ENCODE measurements around the gene ST3GAL5.

The ST3GAL5 gene

DNA sequence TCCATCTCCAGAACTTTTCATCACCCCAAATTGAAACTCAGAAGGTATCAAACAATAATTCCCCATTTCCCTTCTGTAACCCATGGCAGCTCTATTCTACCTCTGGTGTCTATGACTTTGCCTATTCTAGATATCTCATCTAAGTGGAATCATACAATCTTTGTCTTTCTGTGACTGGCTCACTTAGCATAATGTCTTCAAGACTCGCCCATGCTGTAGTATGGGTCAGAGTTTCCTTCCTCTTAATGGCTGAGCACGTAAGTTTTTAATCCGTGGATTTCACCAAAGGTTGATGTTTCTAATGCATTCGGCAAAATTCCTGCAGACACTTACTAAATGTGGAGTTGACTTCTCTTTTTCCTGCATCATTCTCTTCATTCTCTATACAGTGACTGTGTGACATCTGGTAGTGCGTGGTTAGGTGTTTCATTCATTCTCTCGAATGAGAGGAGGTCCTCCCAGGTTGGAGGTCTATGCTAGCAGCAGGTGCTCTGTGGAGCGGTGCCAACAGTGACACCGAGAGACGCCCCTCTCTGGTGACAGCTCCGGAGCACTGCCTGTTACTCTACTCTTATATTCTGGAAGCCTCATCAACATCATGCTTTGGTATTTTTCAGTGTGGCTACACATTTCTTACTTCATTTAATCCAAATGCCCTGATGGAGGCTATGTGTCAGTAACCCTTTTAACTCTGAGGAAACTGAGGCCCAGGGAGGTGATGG, 84.9 kb downstream of the ST3GAL5 start:
- Mint-ChIP-seq H3K27ac (no peak overlapping the region), H3K36me3 (no peaks in the 10 kb centered on the region), H3K27me3 (peaks cover 10% of the 10 kb centered on the region), H3K4me1 (no peaks in the 10 kb centered on the region), H3K9me3 (peaks cover 2% of the 10 kb centered on the region), H3K4me3 (no peak overlapping the region)
- no peak for ATAC-seq

- Mint-ChIP-seq H3K36me3 (no peaks in the 10 kb centered on the region), H3K9me3 (peaks cover 2% of the 10 kb centered on the region), H3K27me3 (peaks cover 22% of the 10 kb centered on the region), H3K27ac (no peak overlapping the region), H3K4me1 (no peaks in the 10 kb centered on the region), H3K4me3 (no peak overlapping the region)
- no peak for ATAC-seq
Measured at GRCh38 chr2:85802354-85803103, 86.3 kb downstream of the ST3GAL5 start.

DNA sequence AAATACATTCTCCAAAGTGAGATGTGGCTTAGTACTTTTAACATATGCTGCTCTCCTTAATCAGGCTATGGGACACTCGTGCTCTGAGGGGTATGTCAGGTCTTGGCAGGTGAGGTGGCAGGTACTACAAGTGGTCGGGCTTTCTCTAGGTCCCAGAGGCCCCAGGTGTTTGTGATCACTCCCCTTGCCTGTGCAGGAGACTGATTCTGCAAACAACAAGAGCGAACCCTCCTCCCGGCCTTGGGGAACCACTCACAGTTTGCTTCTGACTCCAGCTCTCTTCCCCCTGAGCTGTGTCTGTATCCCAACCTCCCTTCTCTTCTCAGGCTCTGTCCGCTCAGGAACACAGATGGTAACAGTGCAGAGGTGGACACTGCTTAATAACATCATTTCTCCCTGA, 86.9 kb downstream of the ST3GAL5 start:
- no peak overlapping the region for H3K27ac Mint-ChIP-seq
- peaks cover 2% of the 10 kb centered on the region for H3K9me3 Mint-ChIP-seq
- peaks cover 28% of the 10 kb centered on the region for H3K27me3 Mint-ChIP-seq
- ATAC-seq, result no peak
- H3K36me3 Mint-ChIP-seq, result no peaks in the 10 kb centered on the region
- H3K4me3 Mint-ChIP-seq, result no peak overlapping the region
- H3K4me1 Mint-ChIP-seq, result no peaks in the 10 kb centered on the region

- Mint-ChIP-seq H3K27me3 (peaks cover 41% of the 10 kb centered on the region), H3K4me1 (no peaks in the 10 kb centered on the region), H3K27ac (no peak overlapping the region), H3K4me3 (no peak overlapping the region), H3K9me3 (peaks cover 2% of the 10 kb centered on the region), H3K36me3 (no peaks in the 10 kb centered on the region)
- no peak for ATAC-seq
Measured at GRCh38 chr2:85800586-85800985, 88.2 kb downstream of the ST3GAL5 start.

DNA sequence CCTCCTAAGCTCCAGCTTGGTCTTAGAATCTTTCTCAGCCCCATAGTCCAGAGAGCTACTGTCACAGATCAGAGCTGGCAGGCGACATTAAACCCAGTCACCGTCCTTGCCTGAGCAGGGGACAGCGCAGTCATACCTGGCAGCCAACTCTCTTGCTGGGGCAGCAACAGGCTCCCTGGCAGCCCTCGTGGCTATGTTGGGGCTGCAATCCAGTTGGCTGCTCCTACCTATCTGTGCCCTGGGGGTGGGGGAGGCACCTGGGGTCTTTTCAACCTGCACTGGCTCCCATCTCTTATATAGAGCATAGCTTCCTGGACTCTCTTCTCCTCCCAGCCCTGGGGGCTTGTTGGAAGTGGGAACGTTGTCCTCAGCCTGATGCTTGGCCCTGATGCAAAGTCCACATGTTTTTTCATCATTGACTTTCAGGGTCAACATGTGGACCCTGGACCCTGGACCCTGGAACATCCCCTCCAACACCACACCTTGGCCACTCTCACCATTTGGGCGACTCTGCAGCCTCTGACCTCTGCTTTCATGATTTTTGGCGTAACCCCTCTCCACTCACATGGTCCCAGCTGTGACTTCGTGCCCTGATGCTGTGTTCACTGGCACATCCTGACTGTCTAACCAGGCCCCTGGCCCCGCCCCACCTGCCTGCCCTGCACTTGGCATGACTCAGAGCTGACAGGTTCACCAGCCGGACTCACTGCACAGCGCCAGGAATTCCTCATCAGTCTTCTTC, 89.4 kb downstream of the ST3GAL5 start:
- H3K4me3 Mint-ChIP-seq, result no peak overlapping the region
- H3K36me3 Mint-ChIP-seq, result no peaks in the 10 kb centered on the region
- no peak overlapping the region for H3K27ac Mint-ChIP-seq
- no peaks in the 10 kb centered on the region for H3K4me1 Mint-ChIP-seq
- no peak for ATAC-seq
- peaks cover 49% of the 10 kb centered on the region for H3K27me3 Mint-ChIP-seq
- peaks cover 2% of the 10 kb centered on the region for H3K9me3 Mint-ChIP-seq

DNA sequence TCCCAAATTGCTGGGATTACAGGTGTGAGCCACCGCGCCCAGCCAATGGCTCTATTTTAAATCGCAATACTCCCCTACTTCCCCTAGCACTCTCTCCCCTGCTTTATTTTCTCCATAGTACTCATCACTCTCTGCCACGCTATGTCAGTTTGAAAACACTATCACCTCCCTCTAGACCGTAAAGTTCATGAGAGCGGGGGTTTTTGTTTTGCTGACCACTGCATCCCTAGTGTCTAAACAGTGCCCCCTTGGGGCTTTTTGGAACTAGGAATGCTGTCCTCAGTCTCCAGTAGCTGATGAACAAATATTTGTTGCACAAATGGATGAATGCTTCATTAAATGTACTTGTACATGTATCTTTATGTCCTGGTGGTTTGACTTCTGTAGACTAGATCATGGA, 90.9 kb downstream of the ST3GAL5 start:
- H3K27ac Mint-ChIP-seq, result no peak overlapping the region
- H3K27me3 Mint-ChIP-seq, result peaks cover 54% of the 10 kb centered on the region
- H3K4me3 Mint-ChIP-seq, result no peak overlapping the region
- peaks cover 2% of the 10 kb centered on the region for H3K9me3 Mint-ChIP-seq
- no peaks in the 10 kb centered on the region for H3K4me1 Mint-ChIP-seq
- no peaks in the 10 kb centered on the region for H3K36me3 Mint-ChIP-seq
- ATAC-seq, result no peak

- no peaks in the 10 kb centered on the region for H3K36me3 Mint-ChIP-seq
- H3K9me3 Mint-ChIP-seq, result peaks cover 2% of the 10 kb centered on the region
- no peaks in the 10 kb centered on the region for H3K4me1 Mint-ChIP-seq
- H3K27ac Mint-ChIP-seq, result no peak overlapping the region
- no peak overlapping the region for H3K4me3 Mint-ChIP-seq
- ATAC-seq, result no peak
- H3K27me3 Mint-ChIP-seq, result peaks cover 60% of the 10 kb centered on the region
Measured at GRCh38 chr2:85797263-85797660, 91.5 kb downstream of the ST3GAL5 start.

- no peaks in the 10 kb centered on the region for H3K36me3 Mint-ChIP-seq
- H3K27me3 Mint-ChIP-seq, result peaks cover 67% of the 10 kb centered on the region
- ATAC-seq, result no peak
- no peak overlapping the region for H3K27ac Mint-ChIP-seq
- H3K4me3 Mint-ChIP-seq, result no peak overlapping the region
- no peaks in the 10 kb centered on the region for H3K4me1 Mint-ChIP-seq
- peaks cover 2% of the 10 kb centered on the region for H3K9me3 Mint-ChIP-seq
Measured at GRCh38 chr2:85796341-85797262, 92.2 kb downstream of the ST3GAL5 start.

GRCh38 chr2:85796046-85796340, 92.8 kb downstream of the ST3GAL5 start:
- peaks cover 2% of the 10 kb centered on the region for H3K9me3 Mint-ChIP-seq
- H3K27me3 Mint-ChIP-seq, result peaks cover 68% of the 10 kb centered on the region
- ATAC-seq, result no peak
- H3K4me3 Mint-ChIP-seq, result no peak overlapping the region
- H3K27ac Mint-ChIP-seq, result no peak overlapping the region
- H3K4me1 Mint-ChIP-seq, result no peaks in the 10 kb centered on the region
- no peaks in the 10 kb centered on the region for H3K36me3 Mint-ChIP-seq

DNA sequence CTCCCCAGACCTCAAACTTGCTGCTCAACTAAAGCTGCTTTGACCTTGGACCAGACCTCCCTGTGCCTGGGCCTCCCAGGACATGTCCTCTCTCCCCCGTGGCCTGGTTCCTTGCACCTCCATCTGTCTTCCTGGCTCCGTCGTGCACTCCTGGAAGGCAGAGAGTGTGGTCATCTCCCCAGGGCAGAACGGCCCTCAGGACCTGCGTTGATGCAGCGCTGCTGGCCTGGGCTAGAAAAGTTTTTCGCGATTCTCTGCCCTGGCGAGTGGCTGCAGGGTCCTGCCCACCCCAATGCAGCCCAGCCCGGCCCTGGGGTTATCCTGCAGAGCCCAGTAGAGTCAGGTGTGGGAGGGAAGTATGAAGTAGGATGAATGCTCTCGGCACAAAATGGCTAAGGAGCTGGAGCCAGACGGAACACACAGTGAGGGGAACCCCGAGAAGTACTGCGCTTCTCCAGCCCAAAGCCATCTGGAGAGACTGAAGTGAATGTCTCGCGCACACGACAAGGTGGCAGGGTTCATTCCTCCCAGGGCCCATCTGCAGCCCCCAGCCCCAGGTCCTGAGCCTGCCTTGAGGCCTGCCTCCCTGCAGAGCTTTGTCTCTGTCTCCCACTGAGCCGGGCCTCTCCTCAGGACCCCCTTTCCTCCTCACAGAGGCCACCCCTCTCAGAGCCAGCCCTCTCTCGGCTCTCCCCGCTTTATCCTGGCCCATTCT, 93.3 kb downstream of the ST3GAL5 start:
- Mint-ChIP-seq H3K36me3 (no peaks in the 10 kb centered on the region), H3K27ac (no peak overlapping the region), H3K27me3 (peaks cover 68% of the 10 kb centered on the region), H3K9me3 (no peaks in the 10 kb centered on the region), H3K4me3 (no peak overlapping the region), H3K4me1 (no peaks in the 10 kb centered on the region)
- no peak for ATAC-seq

GRCh38 chr2:85794491-85795121, 94.2 kb downstream of the ST3GAL5 start:
- no peaks in the 10 kb centered on the region for H3K4me1 Mint-ChIP-seq
- H3K36me3 Mint-ChIP-seq, result no peaks in the 10 kb centered on the region
- ATAC-seq, result peak; percentile 18
- peaks cover 63% of the 10 kb centered on the region for H3K27me3 Mint-ChIP-seq
- H3K4me3 Mint-ChIP-seq, result no peak overlapping the region
- no peaks in the 10 kb centered on the region for H3K9me3 Mint-ChIP-seq
- no peak overlapping the region for H3K27ac Mint-ChIP-seq

GRCh38 chr2:85794038-85794441, 94.8 kb downstream of the ST3GAL5 start:
- Mint-ChIP-seq H3K27me3 (peaks cover 58% of the 10 kb centered on the region), H3K4me3 (no peak overlapping the region), H3K36me3 (no peaks in the 10 kb centered on the region), H3K4me1 (no peaks in the 10 kb centered on the region), H3K9me3 (no peaks in the 10 kb centered on the region), H3K27ac (no peak overlapping the region)
- ATAC-seq, result no peak

DNA sequence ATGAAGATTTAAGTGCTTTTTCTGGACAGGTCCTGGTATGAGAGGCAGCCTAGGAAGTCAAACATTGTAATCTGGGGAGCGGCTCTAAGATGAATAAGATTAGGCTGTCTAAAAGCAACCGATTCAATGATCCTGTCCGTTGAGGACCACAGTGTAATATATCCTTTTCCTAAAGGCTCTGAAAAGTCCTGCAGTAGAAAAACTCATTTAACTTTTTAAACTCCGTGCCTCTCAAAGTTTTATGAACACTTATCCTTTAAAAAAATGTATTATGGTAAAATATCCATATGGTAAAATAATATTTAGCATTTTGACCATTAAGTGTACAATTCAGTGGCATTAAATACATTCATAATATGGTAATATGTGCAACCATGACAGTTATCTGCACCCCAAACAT, 95.2 kb downstream of the ST3GAL5 start:
- Mint-ChIP-seq H3K27me3 (peaks cover 57% of the 10 kb centered on the region), H3K4me1 (no peaks in the 10 kb centered on the region), H3K4me3 (no peak overlapping the region), H3K36me3 (no peaks in the 10 kb centered on the region), H3K27ac (no peak overlapping the region), H3K9me3 (no peaks in the 10 kb centered on the region)
- ATAC-seq, result no peak

- H3K4me1 Mint-ChIP-seq, result no peaks in the 10 kb centered on the region
- no peaks in the 10 kb centered on the region for H3K36me3 Mint-ChIP-seq
- no peak overlapping the region for H3K4me3 Mint-ChIP-seq
- no peak for ATAC-seq
- H3K27me3 Mint-ChIP-seq, result peaks cover 55% of the 10 kb centered on the region
- no peaks in the 10 kb centered on the region for H3K9me3 Mint-ChIP-seq
- H3K27ac Mint-ChIP-seq, result no peak overlapping the region
Measured at GRCh38 chr2:85792783-85793441, 95.9 kb downstream of the ST3GAL5 start.
